Stimulated activated CD4-positive, alpha-beta T cell treated with anti-CD3 and anti-CD28 coated beads, Interleukin-2, amount 100 ng/mL, for 24 hours (primary cell): ENCODE results near the gene PCDHB4.
"Not testable (repeated sequence)": the region's sequence is repeated elsewhere in the genome, so short reads cannot be mapped to it uniquely, and the experiment has no call there.

Source experiments
- DNase-seq, 2 donors: peaks; one replicate each; pipeline ENCODE4 v3.0.0-alpha.2; 2020

PCDHB4 gene

DNA sequence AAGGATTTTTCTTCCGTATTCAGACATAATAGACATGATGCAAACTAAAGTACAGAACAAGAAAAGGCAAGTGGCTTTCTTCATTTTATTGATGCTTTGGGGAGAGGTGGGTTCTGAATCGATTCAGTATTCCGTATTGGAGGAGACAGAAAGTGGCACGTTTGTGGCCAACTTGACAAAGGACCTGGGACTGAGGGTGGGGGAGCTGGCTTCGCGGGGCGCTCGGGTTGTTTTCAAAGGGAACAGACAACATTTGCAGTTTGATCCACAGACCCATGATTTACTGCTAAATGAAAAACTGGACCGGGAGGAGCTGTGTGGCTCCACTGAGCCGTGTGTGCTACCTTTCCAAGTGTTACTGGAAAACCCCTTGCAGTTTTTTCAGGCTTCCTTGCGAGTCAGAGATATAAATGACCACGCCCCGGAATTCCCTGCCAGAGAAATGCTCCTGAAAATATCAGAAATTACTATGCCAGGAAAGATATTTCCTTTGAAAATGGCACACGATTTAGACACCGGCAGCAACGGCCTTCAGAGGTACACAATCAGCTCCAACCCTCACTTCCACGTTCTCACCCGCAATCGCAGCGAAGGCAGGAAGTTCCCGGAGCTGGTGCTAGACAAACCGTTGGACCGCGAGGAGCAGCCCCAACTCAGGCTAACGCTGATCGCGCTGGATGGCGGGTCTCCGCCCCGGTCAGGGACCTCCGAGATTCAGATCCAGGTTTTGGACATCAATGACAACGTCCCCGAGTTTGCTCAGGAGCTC is 28.8 kb downstream of the PCDHB4 start:
- DNase-seq = no peak

DNA sequence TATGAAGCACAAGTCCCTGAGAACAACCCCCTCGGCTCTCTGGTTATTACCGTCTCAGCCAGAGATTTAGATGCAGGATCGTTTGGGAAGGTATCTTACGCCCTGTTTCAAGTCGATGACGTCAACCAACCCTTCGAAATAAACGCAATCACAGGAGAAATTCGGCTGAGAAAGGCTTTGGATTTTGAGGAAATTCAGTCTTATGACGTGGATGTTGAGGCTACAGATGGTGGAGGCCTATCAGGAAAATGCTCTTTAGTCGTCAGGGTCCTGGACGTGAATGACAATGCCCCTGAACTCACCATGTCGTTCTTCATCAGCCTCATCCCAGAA is 29.3 kb downstream of the PCDHB4 start:
- no peak for DNase-seq

DNA sequence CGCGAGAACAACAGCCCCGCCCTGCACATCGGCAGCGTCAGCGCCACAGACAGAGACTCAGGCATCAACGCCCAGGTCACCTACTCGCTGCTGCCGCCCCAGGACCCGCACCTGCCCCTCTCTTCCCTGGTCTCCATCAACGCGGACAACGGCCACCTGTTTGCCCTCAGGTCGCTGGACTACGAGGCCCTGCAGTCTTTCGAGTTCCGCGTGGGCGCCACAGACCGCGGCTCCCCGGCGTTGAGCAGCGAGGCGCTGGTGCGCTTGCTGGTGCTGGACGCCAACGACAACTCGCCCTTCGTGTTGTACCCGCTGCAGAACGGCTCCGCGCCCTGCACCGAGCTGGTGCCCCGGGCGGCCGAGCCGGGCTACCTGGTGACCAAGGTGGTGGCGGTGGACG is 30.0 kb downstream of the PCDHB4 start:
- DNase-seq = not testable (repeated sequence)

DNA sequence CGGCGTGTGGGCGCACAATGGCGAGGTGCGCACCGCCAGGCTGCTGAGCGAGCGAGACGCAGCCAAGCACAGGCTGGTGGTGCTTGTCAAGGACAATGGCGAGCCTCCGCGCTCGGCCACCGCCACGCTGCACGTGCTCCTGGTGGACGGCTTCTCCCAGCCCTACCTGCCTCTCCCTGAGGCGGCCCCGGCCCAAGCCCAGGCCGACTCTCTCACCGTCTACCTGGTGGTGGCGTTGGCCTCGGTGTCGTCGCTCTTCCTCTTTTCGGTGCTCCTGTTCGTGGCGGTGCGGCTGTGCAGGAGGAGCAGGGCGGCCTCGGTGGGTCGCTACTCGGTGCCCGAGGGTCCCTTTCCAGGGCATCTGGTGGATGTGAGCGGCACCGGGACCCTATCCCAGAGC is 30.5 kb downstream of the PCDHB4 start:
- DNase-seq = not testable (repeated sequence)

DNA sequence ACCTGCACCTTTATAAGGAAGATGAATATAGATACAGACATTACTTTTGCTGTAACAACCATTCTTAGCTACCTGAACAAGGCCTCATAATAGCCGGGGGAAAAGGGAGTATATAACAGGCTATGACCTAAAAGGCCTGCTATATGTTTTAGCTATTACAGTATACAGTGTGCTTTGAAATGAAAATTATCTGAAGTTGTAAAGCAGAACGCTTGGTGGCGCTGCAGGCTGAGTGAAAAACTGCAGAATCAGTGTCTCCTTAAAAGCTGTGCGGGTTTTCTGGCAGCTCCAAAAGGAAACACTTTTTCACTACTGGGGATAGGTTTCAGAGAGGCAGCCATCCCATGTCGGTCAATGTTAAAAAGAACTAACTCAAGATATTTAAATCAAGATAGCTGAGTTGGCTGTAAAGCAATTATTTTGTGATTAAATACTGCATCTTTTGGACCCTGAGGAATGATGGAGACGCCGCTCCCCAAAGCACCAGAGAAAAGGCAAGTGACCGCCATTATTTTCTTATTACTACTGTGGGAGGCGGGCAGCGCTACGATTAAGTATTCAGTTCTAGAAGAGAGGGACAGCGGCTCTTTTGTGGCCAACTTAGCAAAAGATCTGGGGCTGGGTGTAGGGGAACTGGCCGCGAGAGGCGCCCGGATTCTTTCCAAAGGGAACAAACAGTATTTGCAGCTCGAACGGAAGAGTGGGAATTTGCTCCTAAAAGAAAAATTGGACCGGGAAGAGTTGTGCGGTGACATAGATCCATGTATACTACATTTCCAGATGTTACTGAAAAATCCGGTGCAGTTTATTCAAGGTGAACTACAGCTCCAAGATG is 34.1 kb downstream of the PCDHB4 start:
- no peak for DNase-seq

DNA sequence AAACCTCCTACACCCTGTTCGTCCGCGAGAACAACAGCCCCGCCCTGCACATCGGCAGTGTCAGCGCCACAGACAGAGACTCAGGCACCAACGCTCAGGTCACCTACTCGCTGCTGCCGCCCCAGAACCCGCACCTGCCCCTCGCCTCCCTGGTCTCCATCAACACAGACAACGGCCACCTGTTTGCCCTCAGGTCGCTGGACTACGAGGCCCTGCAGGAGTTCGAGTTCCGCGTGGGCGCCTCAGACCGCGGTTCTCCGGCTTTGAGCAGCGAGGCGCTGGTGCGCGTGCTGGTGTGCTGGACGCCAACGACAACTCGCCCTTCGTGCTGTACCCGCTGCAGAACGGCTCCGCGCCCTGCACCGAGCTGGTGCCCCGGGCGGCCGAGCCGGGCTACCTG is 35.7 kb downstream of the PCDHB4 start:
- DNase-seq = not testable (repeated sequence)

DNA sequence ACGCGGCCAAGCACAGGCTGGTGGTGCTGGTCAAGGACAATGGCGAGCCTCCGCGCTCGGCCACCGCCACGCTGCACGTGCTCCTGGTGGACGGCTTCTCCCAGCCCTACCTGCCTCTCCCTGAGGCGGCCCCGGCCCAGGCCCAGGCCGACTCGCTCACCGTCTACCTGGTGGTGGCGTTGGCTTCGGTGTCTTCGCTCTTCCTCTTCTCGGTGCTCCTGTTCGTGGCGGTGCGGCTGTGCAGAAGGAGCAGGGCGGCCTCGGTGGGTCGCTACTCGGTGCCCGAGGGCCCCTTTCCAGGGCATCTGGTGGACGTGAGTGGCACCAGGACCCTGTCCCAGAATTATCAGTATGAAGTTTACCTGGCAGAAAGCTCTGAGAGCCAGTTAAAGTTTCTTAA is 36.3 kb downstream of the PCDHB4 start:
- not testable (repeated sequence) for DNase-seq

DNA sequence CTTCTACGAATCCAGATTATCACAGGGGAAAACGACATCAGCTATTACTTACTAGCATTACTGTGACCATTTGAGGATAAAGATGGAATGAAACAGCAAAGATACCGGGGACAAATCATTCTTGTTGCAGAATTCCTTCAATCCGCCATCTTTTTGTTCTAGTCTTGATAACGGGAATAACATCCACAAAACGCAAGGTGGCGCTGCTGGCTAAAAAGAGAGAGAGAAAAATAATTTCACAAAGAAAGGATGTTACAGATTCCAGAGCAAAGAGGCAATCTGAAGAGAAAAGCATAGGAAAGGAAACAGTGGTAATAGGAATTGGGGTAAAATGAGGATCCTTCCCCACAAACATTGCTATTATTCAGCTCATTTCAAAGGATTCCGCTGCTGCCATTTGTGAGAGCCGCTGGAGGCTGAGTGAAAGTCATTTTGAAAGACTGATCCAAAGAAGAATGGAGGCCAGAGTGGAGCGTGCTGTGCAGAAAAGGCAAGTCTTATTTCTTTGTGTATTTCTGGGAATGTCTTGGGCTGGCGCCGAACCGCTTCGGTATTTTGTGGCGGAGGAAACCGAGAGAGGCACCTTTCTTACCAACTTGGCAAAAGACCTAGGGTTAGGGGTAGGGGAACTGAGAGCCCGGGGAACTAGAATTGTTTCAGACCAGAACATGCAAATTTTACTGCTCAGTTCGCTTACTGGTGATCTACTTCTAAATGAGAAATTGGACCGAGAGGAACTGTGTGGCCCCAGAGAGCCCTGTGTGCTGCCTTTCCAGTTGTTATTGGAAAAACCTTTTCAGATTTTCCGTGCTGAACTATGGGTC is 51.0 kb downstream of the PCDHB4 start, which contains the start of gene PCDHB7:
TSS of gene PCDHB7 (plus strand) at position 264 of the 824 bp plus-strand sequence. CDS start at position 456, 192 bp downstream.
- peak in 1 of 2 donors; percentile 31 for DNase-seq

DNA sequence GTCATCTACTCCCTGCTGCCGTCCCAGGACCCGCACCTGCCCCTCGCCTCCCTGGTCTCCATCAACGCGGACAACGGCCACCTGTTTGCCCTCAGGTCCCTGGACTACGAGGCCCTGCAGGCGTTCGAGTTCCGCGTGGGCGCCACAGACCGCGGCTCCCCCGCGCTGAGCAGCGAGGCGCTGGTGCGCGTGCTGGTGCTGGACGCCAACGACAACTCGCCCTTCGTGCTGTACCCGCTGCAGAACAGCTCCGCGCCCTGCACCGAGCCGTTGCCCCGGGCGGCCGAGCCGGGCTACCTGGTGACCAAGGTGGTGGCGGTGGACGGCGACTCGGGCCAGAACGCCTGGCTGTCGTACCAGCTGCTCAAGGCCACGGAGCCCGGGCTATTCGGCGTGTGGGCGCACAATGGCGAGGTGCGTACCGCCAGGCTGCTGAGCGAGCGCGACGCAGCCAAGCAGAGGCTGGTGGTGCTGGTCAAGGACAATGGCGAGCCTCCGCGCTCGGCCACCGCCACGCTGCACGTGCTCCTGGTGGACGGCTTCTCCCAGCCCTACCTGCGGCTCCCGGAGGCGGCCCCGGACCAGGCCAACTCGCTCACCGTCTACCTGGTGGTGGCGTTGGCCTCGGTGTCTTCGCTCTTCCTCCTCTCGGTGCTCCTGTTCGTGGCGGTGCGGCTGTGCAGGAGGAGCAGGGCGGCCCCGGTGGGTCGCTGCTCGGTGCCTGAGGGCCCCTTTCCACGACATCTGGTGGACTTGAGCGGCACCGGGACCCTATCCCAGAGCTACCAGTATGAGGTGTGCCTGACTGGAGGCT is 52.9 kb downstream of the PCDHB4 start:
- DNase-seq = not testable (repeated sequence)
